Duodenal mucosa (tissue), 2 donors: ENCODE results near the gene SEPTIN5.

Source experiments
- H3K27ac ChIP-seq: one replicate; pipeline ENCODE4 v1.7.0; 2013; ENCODE audit warnings: low read depth, low read length
- H3K27me3 ChIP-seq, 2 donors: one replicate each; pipeline ENCODE4 v1.7.0; 2013; ENCODE audit warnings: low read length in 2 of 2, control low read depth in 1 of 2; ENCODE audit not compliant: insufficient read depth in 2 of 2, control insufficient read depth in 1 of 2
- H3K36me3 ChIP-seq, 2 donors: one replicate each; pipeline ENCODE4 v1.7.0; 2013; ENCODE audit warnings: low read length in 2 of 2, control low read depth in 1 of 2; ENCODE audit not compliant: insufficient read depth in 2 of 2, control insufficient read depth in 1 of 2
- H3K4me1 ChIP-seq, 2 donors: one replicate each; pipeline ENCODE4 v1.7.0; 2013; ENCODE audit warnings: low read length in 2 of 2, control low read depth in 1 of 2; ENCODE audit not compliant: insufficient read depth in 2 of 2, control insufficient read depth in 1 of 2
- H3K4me3 ChIP-seq, 2 donors: one replicate each; pipeline ENCODE4 v1.7.0; 2013; ENCODE audit warnings: low read length in 2 of 2, low read depth in 1 of 2
- H3K9ac ChIP-seq, 2 donors: one replicate each; pipeline ENCODE4 v1.7.0; 2013; ENCODE audit warnings: low read length in 2 of 2, low read depth in 1 of 2
- H3K9me3 ChIP-seq, 2 donors: one replicate each; pipeline ENCODE4 v1.7.0; 2013; ENCODE audit warnings: low read length in 2 of 2, control low read depth in 1 of 2; ENCODE audit not compliant: control insufficient read depth in 1 of 2

SEPTIN5 gene

GRCh38 chr22:19761725-19762567, 47.6 kb downstream of the SEPTIN5 start:
- Histone ChIP-seq H3K4me1 (peaks cover 0 to 10% of the 10 kb centered on the region in 2 donors), H3K9me3 (no peaks in the 10 kb centered on the region), H3K9ac (no peak overlapping the region), H3K27me3 (peaks cover 62 to 80% of the 10 kb centered on the region in 2 donors), H3K4me3 (no peak overlapping the region), H3K36me3 (no peaks in the 10 kb centered on the region), H3K27ac (no peak overlapping the region)

DNA sequence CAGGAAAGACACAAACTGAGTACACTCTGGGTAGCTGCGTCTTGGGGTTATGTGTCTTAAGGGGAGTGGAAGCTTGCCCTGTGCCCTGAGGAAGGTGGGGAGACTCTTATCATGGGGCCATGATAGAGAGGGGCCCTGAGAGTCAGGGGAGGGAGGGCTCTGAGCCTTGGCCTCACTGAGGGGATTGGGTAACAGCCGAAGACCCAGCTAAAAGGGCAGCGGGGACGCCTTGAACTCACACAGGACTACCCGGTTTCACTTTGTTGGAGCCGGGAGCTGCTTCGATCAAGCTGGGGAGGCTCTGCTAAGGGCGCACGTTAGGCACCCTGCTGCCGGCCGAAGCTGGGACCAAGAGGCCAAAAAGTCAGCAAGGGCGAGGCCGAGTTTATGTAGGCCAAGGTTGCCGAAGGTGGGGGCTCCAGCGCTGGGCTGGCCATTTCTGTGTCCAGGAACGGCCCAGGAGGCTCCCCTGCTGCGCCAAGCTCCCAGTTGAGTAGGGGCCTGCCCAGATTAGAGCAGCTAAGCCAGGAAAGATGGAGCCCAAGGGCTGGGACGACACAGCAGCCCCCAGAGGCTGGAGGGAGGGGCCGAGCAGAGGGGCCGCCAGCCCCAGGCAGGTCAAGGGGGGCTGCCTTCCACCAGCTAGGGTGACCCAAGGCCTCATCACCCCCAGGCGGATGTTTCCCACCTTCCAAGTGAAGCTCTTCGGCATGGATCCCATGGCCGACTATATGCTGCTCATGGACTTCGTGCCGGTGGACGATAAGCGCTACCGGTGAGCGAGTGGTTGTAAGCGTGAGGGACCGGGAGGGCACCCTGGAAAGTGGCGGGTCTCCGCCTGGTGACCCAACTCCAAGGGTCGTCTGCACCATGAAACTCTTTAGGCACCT, 48.5 kb downstream of the SEPTIN5 start:
- Histone ChIP-seq H3K4me1 (peaks cover 4 to 8% of the 10 kb centered on the region in 2 donors), H3K9me3 (no peaks in the 10 kb centered on the region), H3K27ac (no peak overlapping the region), H3K9ac (no peak overlapping the region), H3K36me3 (no peaks in the 10 kb centered on the region), H3K27me3 (peaks cover 68 to 81% of the 10 kb centered on the region in 2 donors), H3K4me3 (no peak overlapping the region)

GRCh38 chr22:19763458-19764298, 49.4 kb downstream of the SEPTIN5 start:
- no peaks in the 10 kb centered on the region for H3K36me3 ChIP-seq
- H3K9ac ChIP-seq: no peak overlapping the region
- H3K27me3 ChIP-seq: peaks cover 72 to 83% of the 10 kb centered on the region in 2 donors
- peaks cover 10 to 11% of the 10 kb centered on the region in 2 donors for H3K4me1 ChIP-seq
- H3K27ac ChIP-seq: no peak overlapping the region
- H3K4me3 ChIP-seq: no peak overlapping the region
- H3K9me3 ChIP-seq: no peaks in the 10 kb centered on the region

DNA sequence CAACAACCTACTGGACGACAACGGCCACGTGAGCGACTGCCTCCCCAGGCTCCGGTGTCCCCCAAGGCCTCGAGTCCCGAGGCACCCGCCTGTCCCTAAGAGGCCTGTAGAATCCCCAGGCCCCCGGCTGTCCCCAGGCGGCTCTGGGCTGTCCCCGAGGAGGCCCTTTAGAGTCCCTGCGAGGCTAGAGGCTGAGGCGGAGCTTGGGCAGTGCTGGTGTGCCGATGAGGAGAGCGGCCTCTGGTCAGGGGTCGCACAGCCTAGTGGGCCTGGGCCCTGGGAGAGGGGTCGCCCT, 49.9 kb downstream of the SEPTIN5 start:
- Histone ChIP-seq H3K9me3 (no peaks in the 10 kb centered on the region), H3K36me3 (no peaks in the 10 kb centered on the region), H3K27me3 (peaks cover 70 to 83% of the 10 kb centered on the region in 2 donors), H3K4me1 (peaks cover 10 to 11% of the 10 kb centered on the region in 2 donors), H3K27ac (no peak overlapping the region), H3K4me3 (no peak overlapping the region), H3K9ac (no peak overlapping the region)

GRCh38 chr22:19764636-19765476, 50.6 kb downstream of the SEPTIN5 start:
- no peak overlapping the region for H3K27ac ChIP-seq
- peaks cover 70 to 83% of the 10 kb centered on the region in 2 donors for H3K27me3 ChIP-seq
- H3K4me1 ChIP-seq: peaks cover 7 to 10% of the 10 kb centered on the region in 2 donors
- H3K36me3 ChIP-seq: no peaks in the 10 kb centered on the region
- H3K9ac ChIP-seq: no peak overlapping the region
- no peak overlapping the region for H3K4me3 ChIP-seq
- no peaks in the 10 kb centered on the region for H3K9me3 ChIP-seq

DNA sequence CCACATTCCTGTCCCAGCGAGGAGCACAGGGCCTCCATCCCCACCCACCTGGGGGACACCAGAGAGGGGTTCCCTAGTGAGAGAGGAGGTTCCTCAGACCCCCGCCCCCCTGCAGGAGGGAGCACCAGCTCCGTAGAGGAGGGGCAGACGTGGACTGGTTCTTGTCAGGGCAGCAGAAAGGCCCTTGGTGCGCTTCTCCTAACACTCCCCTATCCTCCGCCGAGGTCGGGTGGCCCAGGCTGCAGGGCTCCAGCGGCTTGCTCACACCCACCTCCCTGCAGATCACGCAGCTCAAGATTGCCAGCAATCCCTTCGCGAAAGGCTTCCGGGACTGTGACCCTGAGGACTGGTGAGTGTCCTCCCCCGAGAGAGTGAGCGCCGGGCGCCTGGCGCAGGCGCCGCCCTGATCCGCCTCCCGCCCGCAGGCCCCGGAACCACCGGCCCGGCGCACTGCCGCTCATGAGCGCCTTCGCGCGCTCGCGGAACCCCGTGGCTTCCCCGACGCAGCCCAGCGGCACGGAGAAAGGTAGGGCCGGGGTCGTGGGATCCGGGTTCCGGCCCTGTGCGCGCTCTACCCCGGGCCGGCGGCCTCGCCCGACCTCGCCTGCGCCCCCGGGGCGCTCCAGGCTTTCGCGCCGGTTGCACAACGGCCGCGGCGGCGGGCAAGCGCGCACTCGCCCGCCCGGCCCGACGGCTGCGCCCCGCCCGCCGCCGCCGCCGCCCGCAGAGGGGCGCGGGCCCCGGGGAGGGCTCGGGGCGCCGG, 51.4 kb downstream of the SEPTIN5 start:
- Histone ChIP-seq H3K4me3 (peak overlapping the region in 1 of 2 donors; percentile 21), H3K9ac (no peak overlapping the region), H3K27me3 (peaks cover 77 to 87% of the 10 kb centered on the region in 2 donors), H3K27ac (no peak overlapping the region), H3K9me3 (no peaks in the 10 kb centered on the region), H3K4me1 (peaks cover 7 to 10% of the 10 kb centered on the region in 2 donors), H3K36me3 (no peaks in the 10 kb centered on the region)

DNA sequence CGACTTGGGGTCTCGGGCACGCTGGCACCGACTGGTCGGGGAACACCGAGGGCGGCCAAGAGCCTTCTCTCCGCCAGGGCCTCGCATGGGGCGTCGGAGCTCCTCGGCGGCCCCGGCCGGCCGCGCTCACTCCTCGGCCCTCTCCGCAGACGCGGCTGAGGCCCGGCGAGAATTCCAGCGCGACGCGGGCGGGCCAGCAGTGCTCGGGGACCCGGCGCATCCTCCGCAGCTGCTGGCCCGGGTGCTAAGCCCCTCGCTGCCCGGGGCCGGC, 51.9 kb downstream of the SEPTIN5 start:
- no peak overlapping the region for H3K4me3 ChIP-seq
- H3K9me3 ChIP-seq: no peaks in the 10 kb centered on the region
- no peaks in the 10 kb centered on the region for H3K36me3 ChIP-seq
- H3K27me3 ChIP-seq: peaks cover 82 to 92% of the 10 kb centered on the region in 2 donors
- peaks cover 7 to 10% of the 10 kb centered on the region in 2 donors for H3K4me1 ChIP-seq
- H3K9ac ChIP-seq: no peak overlapping the region
- no peak overlapping the region for H3K27ac ChIP-seq

DNA sequence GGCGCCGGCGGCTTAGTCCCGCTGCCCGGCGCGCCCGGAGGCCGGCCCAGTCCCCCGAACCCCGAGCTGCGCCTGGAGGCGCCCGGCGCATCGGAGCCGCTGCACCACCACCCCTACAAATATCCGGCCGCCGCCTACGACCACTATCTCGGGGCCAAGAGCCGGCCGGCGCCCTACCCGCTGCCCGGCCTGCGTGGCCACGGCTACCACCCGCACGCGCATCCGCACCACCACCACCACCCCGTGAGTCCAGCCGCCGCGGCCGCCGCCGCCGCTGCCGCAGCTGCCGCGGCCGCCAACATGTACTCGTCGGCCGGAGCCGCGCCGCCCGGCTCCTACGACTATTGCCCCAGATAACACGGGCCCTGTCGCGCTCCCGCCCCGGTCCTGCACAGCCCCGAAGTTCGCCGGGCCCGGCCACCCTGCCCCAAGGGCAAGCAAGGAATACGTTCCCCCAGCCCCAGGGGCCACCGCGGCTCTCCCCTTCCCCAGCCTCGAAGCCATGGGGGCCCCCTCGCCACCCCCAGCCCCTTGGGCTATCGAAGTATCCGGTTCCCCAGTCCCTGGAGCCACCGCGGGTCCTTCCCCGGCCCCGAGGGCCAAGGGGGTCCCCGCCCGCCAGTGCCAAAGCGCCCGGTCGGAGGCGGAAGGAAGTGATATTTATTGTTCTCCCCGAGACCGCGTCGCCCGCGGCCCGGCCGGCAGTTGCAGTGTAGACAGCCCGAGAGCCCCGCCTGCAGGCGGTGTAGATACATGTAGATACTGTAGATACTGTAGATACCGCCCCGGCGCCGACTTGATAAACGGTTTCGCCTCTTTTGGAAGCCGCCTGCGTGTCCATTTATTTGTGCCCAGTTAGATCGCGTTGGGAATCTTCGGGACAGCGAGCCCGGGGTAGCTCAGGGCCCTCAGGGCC, 52.5 kb downstream of the SEPTIN5 start:
- no peak overlapping the region for H3K27ac ChIP-seq

More for the DNA sequence above, 52.5 kb downstream of the SEPTIN5 start:
- Histone ChIP-seq H3K36me3 (no peaks in the 10 kb centered on the region), H3K27me3 (peaks cover 86 to 94% of the 10 kb centered on the region in 2 donors), H3K4me3 (no peak overlapping the region), H3K4me1 (peaks cover 7 to 10% of the 10 kb centered on the region in 2 donors), H3K9me3 (no peaks in the 10 kb centered on the region), H3K9ac (no peak overlapping the region)
